Neural cell (in vitro differentiated cells): ENCODE results near the gene ANO3. TPM values are rescaled to one million over a fixed set of nuclear protein-coding genes. Genes with fewer than 3 reads are reported as not detected.

Experiments
- H2AFZ ChIP-seq: fragments of 200-600, 300-800 bp; sonication (generic), shearing (Covaris generic); 2 replicates; pipeline ENCODE4 v1.6.0; 2014; ENCODE audit warnings: low read depth, mild to moderate bottlenecking, antibody characterized with exemption, low read length, moderate library complexity
- H3F3A ChIP-seq: fragments of 200-600 bp; shearing (Covaris generic); 2 replicates; pipeline ENCODE4 v1.6.1; 2016; ENCODE audit warnings: mild to moderate bottlenecking, moderate library complexity, mixed read lengths, antibody characterized with exemption, low read length; ENCODE audit not compliant: insufficient read depth, poor library complexity, severe bottlenecking
- H3K27ac ChIP-seq: fragments of 200-600, 300-800 bp; sonication (generic), shearing (Covaris generic); 2 replicates; pipeline ENCODE4 v1.5.1; 2014; ENCODE audit warnings: mild to moderate bottlenecking, low read length, moderate library complexity
- H3K27me3 ChIP-seq: fragments of 300-800, 200-600 bp; sonication (generic), shearing (Covaris generic); 2 replicates; pipeline ENCODE4 v1.6.0; 2014; ENCODE audit warnings: mild to moderate bottlenecking, low read depth, low read length, moderate library complexity; ENCODE audit not compliant: insufficient read depth
- H3K36me3 ChIP-seq: fragments of 300-800, 200-600 bp; sonication (generic), shearing (Covaris generic); 2 replicates; pipeline ENCODE4 v1.5.1; 2014; ENCODE audit warnings: mild to moderate bottlenecking, antibody characterized with exemption, low read length, moderate library complexity; ENCODE audit not compliant: insufficient read depth
- H3K4me2 ChIP-seq: fragments of 300-800, 200-600 bp; sonication (generic), shearing (Covaris generic); 2 replicates; pipeline ENCODE4 v1.6.0; 2014; ENCODE audit warnings: mild to moderate bottlenecking, low read length
- H3K4me3 ChIP-seq: fragments of 300-800, 200-600 bp; sonication (generic), shearing (Covaris generic); 2 replicates; pipeline ENCODE4 v1.5.1; 2014; ENCODE audit warnings: mild to moderate bottlenecking, low read length, moderate library complexity
- H3K79me2 ChIP-seq: fragments of 200-600 bp; shearing (Covaris generic); replicated peaks from 2 replicates; pipeline ENCODE4 v1.6.0; 2014; ENCODE audit warnings: mild to moderate bottlenecking, low read length, moderate library complexity; ENCODE audit not compliant: insufficient read depth
- H3K9ac ChIP-seq: fragments of 300-800, 200-600 bp; sonication (generic), shearing (Covaris generic); 2 replicates; pipeline ENCODE4 v1.6.1; 2016; ENCODE audit warnings: mild to moderate bottlenecking, low read length, mixed read lengths
- H3K9me2 ChIP-seq: fragments of 200-600 bp; shearing (Covaris generic); 2 replicates; pipeline ENCODE4 v1.6.1; 2016; ENCODE audit warnings: mild to moderate bottlenecking, low read length, mixed read lengths; ENCODE audit not compliant: insufficient read depth
- H3K9me3 ChIP-seq: fragments of 200-600, 300-800 bp; sonication (generic), shearing (Covaris generic); 2 replicates; pipeline ENCODE4 v1.6.1; 2016; ENCODE audit warnings: mild to moderate bottlenecking, mixed run types, low read length, moderate library complexity, mixed read lengths
- H4K20me1 ChIP-seq: fragments of 200-600 bp; shearing (Covaris generic); 2 replicates; pipeline ENCODE4 v1.6.1; 2016; ENCODE audit warnings: mild to moderate bottlenecking, mixed run types; ENCODE audit not compliant: insufficient read depth
- EP300 ChIP-seq: fragments of 450-650 bp; conservative IDR thresholded peaks from 2 replicates; pipeline ENCODE4 v1.6.1; 2014; ENCODE audit warnings: antibody characterized with exemption, mild to moderate bottlenecking, moderate library complexity; ENCODE audit not compliant: poor library complexity, severe bottlenecking
- EZH2 ChIP-seq: fragments of 200-600, 300-800 bp; shearing (Covaris generic), sonication (generic); IDR thresholded peaks from 2 replicates; pipeline ENCODE4 v1.6.1; 2014; ENCODE audit warnings: antibody characterized with exemption, low read length, borderline replicate concordance, mild to moderate bottlenecking; ENCODE audit not compliant: insufficient read depth, poor library complexity, severe bottlenecking
- MXI1 ChIP-seq: fragments of 450-650 bp; conservative IDR thresholded peaks from 2 replicates; pipeline ENCODE4 v1.6.1; 2014; ENCODE audit warnings: antibody characterized with exemption, mild to moderate bottlenecking; ENCODE audit not compliant: poor library complexity, severe bottlenecking
- POLR2AphosphoS5 ChIP-seq: IDR thresholded peaks from 2 replicates; pipeline ENCODE4 v1.6.1; 2012
- RAD21 ChIP-seq: fragments of 450-650 bp; conservative IDR thresholded peaks from 2 replicates; pipeline ENCODE4 v1.6.1; 2014; ENCODE audit warnings: antibody characterized with exemption, mild to moderate bottlenecking, moderate library complexity
- REST ChIP-seq: IDR thresholded peaks from 2 replicates; pipeline ENCODE4 v1.6.1; 2012; ENCODE audit warnings: borderline replicate concordance
- SMC3 ChIP-seq: fragments of 450-650 bp; conservative IDR thresholded peaks from 2 replicates; pipeline ENCODE4 v1.6.1; 2014; ENCODE audit warnings: antibody characterized with exemption, mild to moderate bottlenecking, moderate library complexity; ENCODE audit not compliant: poor library complexity
- TAF1 ChIP-seq: IDR thresholded peaks from 2 replicates; pipeline ENCODE4 v1.6.1; 2012; ENCODE audit warnings: low read depth
- polyA plus RNA-seq: library from polyadenylated mRNA; depleted of rRNA; stranded (reverse); fragments of >200 nt; gene quantifications from 2 replicates; pipeline ENCODE4 v1.2.3, GENCODE V29; 2014
- TF ChIP-seq, protein P1 (sequence below): fragments of 450-650 bp; IDR thresholded peaks from 2 replicates; pipeline ENCODE4 v1.5.1; 2014; ENCODE audit warnings: antibody characterized with exemption, mild to moderate bottlenecking, moderate library complexity; ENCODE audit not compliant: poor library complexity, severe bottlenecking

ANO3 gene
- polyA plus RNA-seq, 1 donor from 2014 or later, result not detected

DNA sequence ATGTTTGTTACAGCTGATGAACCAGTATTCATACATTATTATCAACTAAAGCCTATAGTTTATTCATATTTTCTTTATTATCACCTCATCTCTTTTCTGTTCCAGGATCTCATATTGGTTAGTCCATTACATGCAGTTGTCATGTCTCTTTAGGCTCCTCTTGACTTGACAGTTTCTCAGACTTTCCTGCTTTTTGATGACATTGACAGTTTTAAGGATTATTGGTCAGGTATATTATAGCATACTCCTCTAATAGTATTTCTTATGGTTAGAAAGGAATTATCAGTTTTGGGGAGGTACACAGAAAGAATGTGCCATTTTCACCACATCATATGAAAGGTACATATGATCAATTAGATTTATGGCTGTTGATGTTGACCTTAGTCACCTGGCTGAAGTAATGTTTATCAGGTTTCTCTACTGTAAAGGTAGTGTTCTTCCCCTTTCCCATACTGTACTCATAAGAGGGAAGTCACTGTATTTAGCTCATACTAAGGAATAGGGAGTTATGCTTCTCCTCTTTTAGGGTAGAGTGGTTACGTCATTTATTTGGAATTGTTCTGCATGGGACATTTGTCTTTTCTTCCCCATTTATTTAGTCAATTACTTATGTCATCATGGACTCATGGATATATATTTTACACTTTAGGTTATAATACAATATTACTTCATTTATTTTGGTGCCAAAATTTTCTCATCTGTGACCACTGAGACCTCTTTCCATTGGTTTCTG lies 9.4 kb upstream of the ANO3 start:
- H3K27me3 ChIP-seq, result no peaks in the 10 kb centered on the region
- no peak overlapping the region for H2AFZ ChIP-seq
- H3K9me2 ChIP-seq, result no peaks in the 10 kb centered on the region
- TF ChIP-seq EP300 (no peak), TAF1 (no peak), MXI1 (no peak), POLR2AphosphoS5 (no peak)
- TF ChIP-seq, protein P1, sequence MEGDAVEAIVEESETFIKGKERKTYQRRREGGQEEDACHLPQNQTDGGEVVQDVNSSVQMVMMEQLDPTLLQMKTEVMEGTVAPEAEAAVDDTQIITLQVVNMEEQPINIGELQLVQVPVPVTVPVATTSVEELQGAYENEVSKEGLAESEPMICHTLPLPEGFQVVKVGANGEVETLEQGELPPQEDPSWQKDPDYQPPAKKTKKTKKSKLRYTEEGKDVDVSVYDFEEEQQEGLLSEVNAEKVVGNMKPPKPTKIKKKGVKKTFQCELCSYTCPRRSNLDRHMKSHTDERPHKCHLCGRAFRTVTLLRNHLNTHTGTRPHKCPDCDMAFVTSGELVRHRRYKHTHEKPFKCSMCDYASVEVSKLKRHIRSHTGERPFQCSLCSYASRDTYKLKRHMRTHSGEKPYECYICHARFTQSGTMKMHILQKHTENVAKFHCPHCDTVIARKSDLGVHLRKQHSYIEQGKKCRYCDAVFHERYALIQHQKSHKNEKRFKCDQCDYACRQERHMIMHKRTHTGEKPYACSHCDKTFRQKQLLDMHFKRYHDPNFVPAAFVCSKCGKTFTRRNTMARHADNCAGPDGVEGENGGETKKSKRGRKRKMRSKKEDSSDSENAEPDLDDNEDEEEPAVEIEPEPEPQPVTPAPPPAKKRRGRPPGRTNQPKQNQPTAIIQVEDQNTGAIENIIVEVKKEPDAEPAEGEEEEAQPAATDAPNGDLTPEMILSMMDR, result no peak
- H3K27ac ChIP-seq, result no peak overlapping the region
- H3F3A ChIP-seq, result no peaks in the 10 kb centered on the region
- no peak overlapping the region for H3K4me2 ChIP-seq
- H3K9ac ChIP-seq, result no peak overlapping the region
- no peaks in the 10 kb centered on the region for H3K9me3 ChIP-seq
- H3K4me3 ChIP-seq, result no peak overlapping the region
- H3K79me2 ChIP-seq, result no peaks in the 10 kb centered on the region
- H3K36me3 ChIP-seq, result no peaks in the 10 kb centered on the region
- no peaks in the 10 kb centered on the region for H4K20me1 ChIP-seq

DNA sequence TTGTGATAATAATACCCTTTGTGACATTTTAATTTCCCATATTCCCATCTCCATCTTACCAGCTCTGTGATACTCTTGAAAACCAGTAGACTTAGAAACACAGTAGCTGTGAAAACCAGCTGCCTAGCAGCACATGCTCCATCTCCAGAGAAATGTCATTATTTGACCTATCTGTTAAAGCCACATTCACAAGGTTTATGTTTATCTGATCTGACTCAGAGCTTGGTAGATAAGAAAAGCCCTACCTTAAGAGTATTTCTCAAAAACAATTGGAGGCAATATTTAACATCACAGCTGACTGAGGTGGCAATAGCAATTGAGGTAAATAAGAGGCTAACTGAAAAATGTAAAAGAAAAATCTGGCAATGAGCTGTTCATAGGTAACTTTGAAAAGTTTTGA lies 8.1 kb upstream of the ANO3 start:
- Histone ChIP-seq H3K36me3 (no peaks in the 10 kb centered on the region), H2AFZ (no peak overlapping the region), H3K27ac (no peak overlapping the region), H3K79me2 (no peaks in the 10 kb centered on the region), H3F3A (no peaks in the 10 kb centered on the region), H4K20me1 (no peaks in the 10 kb centered on the region), H3K9me3 (no peaks in the 10 kb centered on the region), H3K9ac (no peak overlapping the region), H3K4me3 (no peak overlapping the region), H3K4me2 (no peak overlapping the region), H3K27me3 (no peaks in the 10 kb centered on the region), H3K9me2 (no peaks in the 10 kb centered on the region)
- TF ChIP-seq EZH2, result no peak
- TF ChIP-seq EP300, result no peak
- TF ChIP-seq SMC3, result no peak
- no peak for TF ChIP-seq MXI1
- TF ChIP-seq, protein P1, result no peak
- TF ChIP-seq RAD21, result no peak
- no peak for TF ChIP-seq TAF1
- TF ChIP-seq POLR2AphosphoS5, result no peak
- no peak for TF ChIP-seq REST
